ENCODE results near the gene SLC9C1. TPM values are rescaled to one million over a fixed set of nuclear protein-coding genes. Genes with fewer than 3 reads are reported as not detected.
A peak's percentile ranks its signal among the peaks of the same experiment; 100 is the strongest.

The SLC9C1 gene
- total RNA-seq, 1 donor from 2014 or later = 4.1 TPM

- no peak for DNase-seq (ENCODE audit: low spot score)
Measured at GRCh38 chr3:112307557-112307956, 13.5 kb upstream of the SLC9C1 start.

- no peak for DNase-seq (ENCODE audit: low spot score)
Measured at GRCh38 chr3:112306825-112307224, 12.8 kb upstream of the SLC9C1 start.

GRCh38 chr3:112304611-112305010, 10.6 kb upstream of the SLC9C1 start:
- no peak for DNase-seq (ENCODE audit: low spot score)

GRCh38 chr3:112303764-112304325, 9.8 kb upstream of the SLC9C1 start:
- peak; percentile 72 for DNase-seq (ENCODE audit: low spot score)

GRCh38 chr3:112302881-112303763, 9.1 kb upstream of the SLC9C1 start:
- DNase-seq (ENCODE audit: low spot score) = peak; percentile 47

GRCh38 chr3:112302150-112302830, 8.3 kb upstream of the SLC9C1 start:
- DNase-seq (ENCODE audit: low spot score) = peak; percentile 90

GRCh38 chr3:112298781-112299180, 4.8 kb upstream of the SLC9C1 start:
- DNase-seq (ENCODE audit: low spot score) = no peak

GRCh38 chr3:112297714-112298113, 3.7 kb upstream of the SLC9C1 start:
- no peak for DNase-seq (ENCODE audit: low spot score)

GRCh38 chr3:112289011-112289410, 5.0 kb downstream of the SLC9C1 start:
- no peak for DNase-seq (ENCODE audit: low spot score)

- DNase-seq (ENCODE audit: low spot score) = no peak
Measured at GRCh38 chr3:112280266-112280665, 13.8 kb downstream of the SLC9C1 start.

GRCh38 chr3:112273536-112273935, 20.5 kb downstream of the SLC9C1 start:
- DNase-seq (ENCODE audit: low spot score) = no peak

GRCh38 chr3:112261742-112262141, 32.3 kb downstream of the SLC9C1 start:
- no peak for DNase-seq (ENCODE audit: low spot score)

- no peak for DNase-seq (ENCODE audit: low spot score)
Measured at GRCh38 chr3:112260563-112260962, 33.5 kb downstream of the SLC9C1 start.

GRCh38 chr3:112253301-112253971, 40.6 kb downstream of the SLC9C1 start:
- DNase-seq (ENCODE audit: low spot score) = no peak

GRCh38 chr3:112247900-112248299, 46.1 kb downstream of the SLC9C1 start:
- DNase-seq (ENCODE audit: low spot score) = no peak

- no peak for DNase-seq (ENCODE audit: low spot score)
Measured at GRCh38 chr3:112247350-112247749, 46.7 kb downstream of the SLC9C1 start.

GRCh38 chr3:112233083-112233482, 60.9 kb downstream of the SLC9C1 start:
- DNase-seq (ENCODE audit: low spot score) = no peak

- DNase-seq (ENCODE audit: low spot score) = no peak
Measured at GRCh38 chr3:112231727-112232126, 62.3 kb downstream of the SLC9C1 start.

- no peak for DNase-seq (ENCODE audit: low spot score)
Measured at GRCh38 chr3:112230033-112230432, 64.0 kb downstream of the SLC9C1 start.

GRCh38 chr3:112228786-112229185, 65.2 kb downstream of the SLC9C1 start:
- no peak for DNase-seq (ENCODE audit: low spot score)

GRCh38 chr3:112200317-112200666, 93.7 kb downstream of the SLC9C1 start:
- DNase-seq (ENCODE audit: low spot score) = no peak
